GM12878 (cell line): ENCODE data around the gene SDCCAG8. TPM values are rescaled to one million over a fixed set of nuclear protein-coding genes. Genes with fewer than 3 reads are reported as not detected.
A peak's percentile ranks its signal among the peaks of the same experiment; 100 is the strongest.

Experiments used
- ATAC-seq: fragments of 200-7000 bp; cut with Tn5 transposase; 3 replicates; pipeline ENCODE4 v1.9.1; 2020; ENCODE audit warnings: mild to moderate bottlenecking, moderate library complexity
- BruUV-seq: library from RNA; stranded (reverse); fragments of 400-500 nt; replicated peaks from 2 replicates; lab custom pipeline; 2021; lab: Mats Ljungman, UMichigan
- CTCF ChIA-PET: fragments of 300-600 bp; sonication (Branson Sonifier 250); formaldehyde crosslinking; extraction: SDS; loops from one replicate; lab custom pipeline; 2021; ENCODE audit warnings: inconsistent platforms; lab: Yijun Ruan, JAX
- POLR2A ChIA-PET: fragments of 350-600 bp; formaldehyde crosslinking; extraction: SDS; loops from one replicate; lab custom pipeline; 2021; ENCODE audit warnings: inconsistent platforms; lab: Charles Lee
- RAD21 ChIA-PET: fragments of 300-600 bp; sonication (Branson Sonifier 250); formaldehyde crosslinking; loops from one replicate; lab custom pipeline; 2023; ENCODE audit warnings: antibody characterized with exemption; ENCODE audit not compliant: unreplicated experiment; lab: Charles Lee
- SMC1A ChIA-PET: fragments of 300-600 bp; sonication (Branson Sonifier 250); formaldehyde crosslinking; loops from one replicate; lab custom pipeline; 2023; ENCODE audit not compliant: unreplicated experiment, uncharacterized antibody; lab: Charles Lee
- DNase-seq: peaks from one replicate; pipeline ENCODE4 v3.0.0-alpha.2; 2011; ENCODE audit warnings: low read depth, low spot score
- FAIRE-seq: peaks from 3 replicates; lab custom pipeline; 2011; peaks lifted over from hg19 to GRCh38; lab: Jason Lieb, UNC
- H2AFZ ChIP-seq: 2 replicates; pipeline ENCODE4 v1.6.0; 2011; ENCODE audit warnings: low read depth, low read length, control low read depth; ENCODE audit not compliant: control insufficient read depth
- H3K27ac ChIP-seq: 2 replicates; pipeline ENCODE4 v1.5.1; 2011; ENCODE audit warnings: control low read depth; ENCODE audit not compliant: control insufficient read depth, insufficient read depth
- H3K27me3 ChIP-seq, 2 experiments: replicated peaks in 1 of 2; 2 replicates each; pipeline versions ENCODE4 v1.6.0 to v1.6.1; 2011; ENCODE audit warnings: low read length in 1 of 2; ENCODE audit not compliant: control insufficient read depth in 2 of 2, insufficient read depth in 2 of 2
- H3K36me3 ChIP-seq, 2 experiments: 2 replicates each; pipeline ENCODE4 v1.5.1; 2011; ENCODE audit warnings: low read length in 1 of 2; ENCODE audit not compliant: control insufficient read depth in 2 of 2, insufficient read depth in 2 of 2
- H3K4me1 ChIP-seq: 2 replicates; pipeline ENCODE4 v1.6.1; 2011; ENCODE audit warnings: mild to moderate bottlenecking, low read length, moderate library complexity, mixed read lengths; ENCODE audit not compliant: control insufficient read depth, insufficient read depth
- H3K4me2 ChIP-seq: 2 replicates; pipeline ENCODE4 v1.6.0; 2011; ENCODE audit warnings: control low read depth; ENCODE audit not compliant: control insufficient read depth, insufficient read depth
- H3K4me3 ChIP-seq: fragments of 200-600 bp; sonication (generic); 2 replicates; pipeline ENCODE4 v1.5.1; 2016
- H3K79me2 ChIP-seq: 2 replicates; pipeline ENCODE4 v1.6.0; 2011; ENCODE audit warnings: low read length; ENCODE audit not compliant: control insufficient read depth, insufficient read depth
- H3K9ac ChIP-seq: 2 replicates; pipeline ENCODE4 v1.8.0; 2011; ENCODE audit warnings: low read length, control low read depth, mixed read lengths; ENCODE audit not compliant: control insufficient read depth, insufficient read depth
- H3K9me3 ChIP-seq: replicated peaks from 3 replicates; pipeline ENCODE4 v1.5.1; 2011; ENCODE audit warnings: mild to moderate bottlenecking, low read length; ENCODE audit not compliant: control insufficient read depth, insufficient read depth
- H4K20me1 ChIP-seq: 2 replicates; pipeline ENCODE4 v1.6.0; 2011; ENCODE audit not compliant: control insufficient read depth, insufficient read depth
- BMI1 ChIP-seq: fragments of 450-650 bp; IDR thresholded peaks from 2 replicates; pipeline ENCODE4 v1.6.1; 2016; ENCODE audit warnings: mild to moderate bottlenecking, moderate library complexity, borderline replicate concordance
- CHD1 ChIP-seq: IDR thresholded peaks from 2 replicates; pipeline ENCODE4 v1.6.1; 2012; ENCODE audit warnings: low read depth, low read length, improper control_type of control experiment
- EGR1 ChIP-seq, 2 experiments: IDR thresholded peaks; 1 replicate in 1 of 2; 2 replicates in 1 of 2; pipeline ENCODE4 v1.6.1; 2011 to 2012; ENCODE audit warnings: low read depth in 2 of 2, low read length in 2 of 2, borderline replicate concordance in 1 of 2, mild to moderate bottlenecking in 1 of 2, moderate library complexity in 1 of 2
- GATAD2B ChIP-seq: fragments of 450-650 bp; conservative IDR thresholded peaks from 2 replicates; pipeline ENCODE4 v1.6.1; 2017; ENCODE audit warnings: low read depth, mild to moderate bottlenecking, moderate library complexity
- NFXL1 ChIP-seq: fragments of 450-650 bp; IDR thresholded peaks from 2 replicates; pipeline ENCODE4 v1.6.1; 2017; ENCODE audit warnings: antibody characterized with exemption, mild to moderate bottlenecking, borderline replicate concordance
- NR2F1 ChIP-seq: fragments of 450-650 bp; conservative IDR thresholded peaks from 2 replicates; pipeline ENCODE4 v1.6.1; 2017; ENCODE audit warnings: mild to moderate bottlenecking
- WGBS: methylation state at CpG from one replicate; pipeline ENCODE4 v1.1.6; 2016; ENCODE audit warnings: low lambda C conversion rate; ENCODE audit not compliant: insufficient replicate concordance, insufficient coverage; ENCODE audit errors: missing lambda C conversion rate; 5-methylcytosine and 5-hydroxymethylcytosine counted together
- in situ Hi-C: fragments of 300-500 bp; cut with MboI; formaldehyde crosslinking; loops from 9 replicates; pipeline ENCODE4 v1.14.3; 2018; ENCODE audit warnings: mixed read lengths
- intact Hi-C: fragments of 100-400 bp; cut with micrococcal nuclease; formaldehyde crosslinking; loops from one replicate; pipeline ENCODE4 v1.14.2; 2022; ENCODE audit not compliant: unreplicated experiment
- polyA plus RNA-seq, 11 experiments: library from polyadenylated mRNA; depleted of rRNA in 4 of 11; unstranded in 6 of 11; stranded (reverse) in 5 of 11; fragments of >200 nt; fragmentation: Nextera tagmentation in 4 of 11; fragmentation: Illumina TruSeq in 1 of 11; extraction: Ambion mirVana in 4 of 11; extraction: Trizol in 1 of 11; gene quantifications; 1 replicate in 1 of 11; 2 replicates in 10 of 11; pipeline versions ENCODE4 v1.2.1 to v1.2.3, GENCODE V29; 2011 to 2016; ENCODE audit warnings: inconsistent platforms in 2 of 11, missing spikeins in 2 of 11, low read depth in 1 of 11
- total RNA-seq, 4 experiments: library from RNA; depleted of rRNA in 3 of 4; stranded (reverse); fragments of >200 nt in 3 of 4; fragmentation: Illumina TruSeq in 1 of 4; extraction: Trizol in 1 of 4; gene quantifications; 2 replicates each; pipeline versions ENCODE4 v1.2.1 to v1.2.3, GENCODE V29; 2013 to 2021

SDCCAG8 gene
- total and polyA plus RNA-seq, 10 of the 15 experiments (the other 5 are each of a cell fraction or from before 2014, with no cell fraction given) = 15.0 to 25.6 (median 20.6) TPM

DNA sequence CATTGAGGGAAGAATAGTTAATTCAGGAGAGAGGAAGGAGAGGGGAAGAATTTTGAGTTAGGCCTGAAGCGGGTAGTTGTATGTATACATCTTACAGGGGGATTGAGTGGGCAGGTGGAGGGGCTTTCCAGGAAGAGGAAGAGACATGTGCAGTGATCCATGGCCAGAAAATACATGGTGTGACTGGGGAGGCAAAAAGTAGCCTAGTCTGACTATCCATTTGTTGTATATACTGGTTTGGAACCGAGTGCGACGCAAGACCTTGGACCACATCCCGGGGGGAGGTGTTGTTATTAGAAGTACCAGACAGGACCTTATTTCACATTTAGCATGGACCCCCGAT lies 158.3 kb downstream of the SDCCAG8 start:
- CTCF ChIA-PET = interaction anchor here (1.0 kb wide), 1 partner anchor 9 kb away, joined by 3 read pairs; no protein-coding TSS in a partner anchor
- intact Hi-C loops = no loop called here
- no peak overlapping the region for H3K27ac ChIP-seq

DNA sequence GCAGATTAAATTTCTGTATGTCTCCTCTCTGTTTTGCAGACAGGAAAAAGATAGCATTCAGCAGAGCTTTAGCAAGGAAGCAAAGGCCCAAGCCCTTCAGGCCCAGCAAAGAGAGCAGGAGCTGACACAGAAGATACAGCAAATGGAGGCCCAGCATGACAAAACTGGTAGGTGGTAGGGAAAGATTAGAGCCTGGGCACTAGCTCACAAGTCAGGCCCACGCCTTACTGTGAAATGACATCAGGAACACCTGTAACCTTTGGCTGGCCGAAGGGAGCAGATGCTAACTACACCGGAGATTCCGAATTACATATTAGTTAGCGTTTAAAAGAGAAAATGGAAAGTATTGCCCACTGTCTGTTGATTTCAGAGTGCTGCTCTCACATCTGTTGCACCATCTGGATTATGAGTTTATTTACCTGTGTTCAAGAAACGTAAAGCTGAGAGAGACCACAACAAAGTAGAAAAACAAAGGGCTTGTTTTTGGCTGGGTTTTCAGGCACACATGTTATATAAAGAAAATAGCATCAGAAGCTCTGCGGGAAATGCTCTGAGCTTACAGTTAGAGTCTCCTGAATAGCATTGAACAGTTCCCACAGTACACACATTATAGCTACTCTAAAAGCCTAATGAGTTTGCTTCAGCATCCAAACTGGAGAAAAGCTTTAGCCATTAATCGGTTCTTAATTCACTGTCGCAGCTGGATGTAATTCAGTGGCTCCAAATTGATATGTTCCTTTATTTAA lies 160.0 kb downstream of the SDCCAG8 start:
- H3K9ac ChIP-seq = no peak overlapping the region
- in situ Hi-C loops = no loop called here
- H3K4me2 ChIP-seq = no peak overlapping the region
- no peaks in the 10 kb centered on the region; a peak in 1 of 4 replicates for H3K36me3 ChIP-seq
- H3K27ac ChIP-seq = no peak overlapping the region
- peaks cover 12% of the 10 kb centered on the region for H3K4me1 ChIP-seq
- H2AFZ ChIP-seq = no peak overlapping the region
- BruUV-seq = no TSS peak
- no peaks in the 10 kb centered on the region for H4K20me1 ChIP-seq
- DNase-seq (no peak), ATAC-seq (no peak)
- no peaks in the 10 kb centered on the region for H3K27me3 ChIP-seq
- RAD21 ChIA-PET = interaction anchor here (0.8 kb wide), 1 partner anchor 72 kb away, joined by 6 read pairs; no protein-coding TSS in a partner anchor
- POLR2A ChIA-PET = interaction anchor here (0.6 kb wide), 1 partner anchor 19 kb away, joined by 3 read pairs; no protein-coding TSS in a partner anchor
- H3K4me3 ChIP-seq = no peak overlapping the region
- no peaks in the 10 kb centered on the region for H3K79me2 ChIP-seq
- TF ChIP-seq EGR1 (IDR thresholded peaks at IDR 0.05; ENCODE audit: borderline replicate concordance in 1 of 2, low read depth in 2 of 2, low read length in 2 of 2) (no peak), NFXL1 (no peak), NR2F1 (no peak)
- TF ChIP-seq, all 136 proteins: peak for 0
- WGBS = 90% methylated on average over 9 of the region's 9 CpGs
- SMC1A ChIA-PET = interaction anchor here (1.2 kb wide), 1 partner anchor 161 kb away, joined by 3 read pairs; the partner anchor contains the start of genes CEP170 and SDCCAG8
- CTCF ChIA-PET = interaction anchor here (0.7 to 2.1 kb wide), 2 partner anchors 13 to 72 kb away, joined by 3 to 8 read pairs; no protein-coding TSS in a partner anchor
- no peaks in the 10 kb centered on the region for H3K9me3 ChIP-seq
- FAIRE-seq = no peak
- intact Hi-C loops = no loop called here

More for the DNA sequence above, 158.3 kb downstream of the SDCCAG8 start:
- no TSS peak for BruUV-seq
- ChIA-PET SMC1A (no interaction called here), RAD21 (interaction anchor here (1.0 kb wide), 1 partner anchor 71 kb away, joined by 3 read pairs; no protein-coding TSS in a partner anchor), POLR2A (no interaction called here)
- TF ChIP-seq GATAD2B (no peak), CHD1 (no peak), BMI1 (no peak)
- Histone ChIP-seq H4K20me1 (no peaks in the 10 kb centered on the region), H3K36me3 (no peaks in the 10 kb centered on the region; a peak in 1 of 4 replicates), H3K79me2 (no peaks in the 10 kb centered on the region), H3K4me1 (peaks cover 8% of the 10 kb centered on the region; the same call in 1 of the 2 replicates), H3K4me2 (no peak overlapping the region), H3K4me3 (no peak overlapping the region), H3K9me3 (no peaks in the 10 kb centered on the region), H3K9ac (no peak overlapping the region), H2AFZ (no peak overlapping the region), H3K27me3 (no peaks in the 10 kb centered on the region)
- FAIRE-seq (no peak), DNase-seq (no peak), ATAC-seq (peak; percentile 45)
- in situ Hi-C loops = no loop called here
- 90% methylated on average over 6 of the region's 6 CpGs for WGBS
